NCI-H748 treated with DMSO at 0.1 percent for 48 hours (cell line): ENCODE measurements around the gene SMNDC1.
"Not testable (repeated sequence)": the region's sequence is repeated elsewhere in the genome, so short reads cannot be mapped to it uniquely, and the experiment has no call there.

Experiments
- DNase-seq: peaks from one replicate; lab custom pipeline; 2025; lab: John Stamatoyannopoulos, UW

The SMNDC1 gene

DNA sequence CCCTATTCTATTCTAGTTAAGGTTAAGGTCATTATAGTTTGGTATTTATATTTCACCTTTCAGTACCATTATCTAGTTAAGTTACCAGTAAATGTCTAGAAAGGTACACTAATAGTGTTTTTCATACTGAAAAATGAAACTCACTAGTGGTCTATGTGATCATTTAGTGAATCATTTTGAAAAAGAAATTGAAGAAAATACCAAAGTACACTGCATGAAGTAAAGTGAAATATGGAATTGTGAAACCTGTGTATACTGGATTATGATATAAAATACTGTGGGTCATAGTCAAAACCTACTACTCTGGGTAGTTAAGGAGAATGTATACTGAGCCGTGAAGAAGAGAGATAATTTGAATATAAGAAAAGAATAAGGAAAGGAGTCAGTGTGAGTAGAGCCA is 53.3 kb downstream of the SMNDC1 start:
- not testable (repeated sequence) for DNase-seq

DNA sequence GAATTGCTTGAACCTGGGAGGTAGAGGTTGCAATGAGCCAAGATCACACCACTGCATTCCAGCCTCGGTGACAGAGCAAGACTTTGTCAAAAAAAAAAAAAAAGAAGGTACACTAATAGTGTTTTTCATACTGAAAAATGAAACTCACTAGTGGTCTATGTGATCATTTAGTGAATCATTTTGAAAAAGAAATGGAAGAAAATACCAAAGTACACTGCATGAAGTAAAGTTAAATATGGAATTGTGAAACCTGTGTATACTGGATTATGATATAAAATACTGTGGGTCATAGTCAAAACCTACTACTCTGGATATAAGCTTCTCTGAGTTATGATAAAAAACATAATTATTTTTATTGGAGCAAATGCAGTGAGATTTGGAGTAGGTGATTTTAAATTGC is 55.2 kb downstream of the SMNDC1 start:
- DNase-seq = not testable (repeated sequence)

DNA sequence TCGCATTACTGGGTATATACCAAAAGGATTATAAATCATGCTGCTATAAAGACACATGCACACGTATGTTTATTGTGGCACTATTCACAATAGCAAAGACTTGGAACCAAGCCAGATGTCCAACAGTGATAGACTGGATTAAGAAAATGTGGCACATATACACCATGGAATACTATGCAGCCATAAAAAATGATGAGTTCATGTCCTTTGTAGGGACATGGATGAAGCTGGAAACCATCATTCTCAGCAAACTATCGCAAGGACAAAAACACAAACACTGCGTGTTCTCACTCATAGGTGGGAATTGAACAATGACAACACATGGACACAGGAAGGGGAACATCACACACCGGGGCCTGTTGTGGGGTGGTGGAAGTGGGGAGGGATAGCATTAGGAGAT is 56.9 kb downstream of the SMNDC1 start:
- DNase-seq = not testable (repeated sequence)

DNA sequence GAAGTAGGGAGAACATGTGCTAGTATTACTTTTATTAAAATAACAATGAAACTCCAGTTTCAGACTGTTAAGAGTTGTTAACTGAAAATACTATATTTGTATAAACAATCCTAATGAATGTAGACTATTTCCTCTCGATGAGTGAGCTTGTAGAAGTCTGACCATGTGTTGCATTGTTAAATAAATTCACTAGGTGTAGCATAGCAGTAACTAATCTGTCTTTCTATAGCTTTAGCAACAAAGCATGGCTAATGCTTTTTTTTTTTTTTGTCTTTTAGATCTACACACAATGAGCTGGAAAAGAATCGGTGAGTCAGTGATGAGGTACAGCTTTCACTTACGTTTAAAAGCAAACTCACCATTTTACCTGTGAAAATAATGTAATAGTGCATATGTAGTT is 60.2 kb downstream of the SMNDC1 start:
- DNase-seq = no peak

DNA sequence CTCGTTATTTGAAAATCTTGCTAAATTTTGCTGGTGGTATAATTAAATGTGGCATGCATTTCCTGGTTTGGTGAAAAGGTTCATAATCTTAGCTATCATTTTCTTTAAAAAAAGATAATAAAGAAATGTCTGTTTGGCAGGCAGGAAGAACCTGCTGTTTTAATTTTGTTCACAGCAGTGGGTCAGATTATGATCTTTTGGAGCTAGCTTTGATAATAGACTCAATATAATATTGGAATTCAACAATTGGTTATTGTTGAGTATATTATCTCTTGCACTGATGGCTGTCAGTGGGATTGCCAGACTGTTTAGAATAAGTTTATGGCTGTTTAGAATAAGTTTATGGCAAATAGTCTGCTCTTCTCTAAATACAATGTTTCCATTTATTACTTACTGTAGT is 62.2 kb downstream of the SMNDC1 start:
- no peak for DNase-seq

DNA sequence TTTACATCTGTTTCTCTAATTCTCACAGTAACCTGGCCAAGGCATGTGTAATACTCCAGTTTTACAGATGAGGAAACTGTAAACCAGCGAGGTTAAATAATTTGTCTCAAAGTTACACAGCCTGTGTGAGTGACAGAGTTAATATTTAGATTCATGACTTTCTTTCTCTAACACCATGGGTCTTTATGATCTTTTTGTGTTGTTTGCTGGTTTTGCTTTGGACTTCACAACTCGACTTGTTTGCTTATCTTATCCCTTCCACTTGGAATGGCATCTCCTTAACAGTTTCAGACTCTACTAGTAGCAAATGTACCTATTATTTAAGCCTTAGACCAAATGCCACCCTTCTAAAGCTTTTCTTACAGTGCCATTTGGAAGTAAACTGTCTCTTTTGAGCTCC is 62.9 kb downstream of the SMNDC1 start:
- DNase-seq = no peak

DNA sequence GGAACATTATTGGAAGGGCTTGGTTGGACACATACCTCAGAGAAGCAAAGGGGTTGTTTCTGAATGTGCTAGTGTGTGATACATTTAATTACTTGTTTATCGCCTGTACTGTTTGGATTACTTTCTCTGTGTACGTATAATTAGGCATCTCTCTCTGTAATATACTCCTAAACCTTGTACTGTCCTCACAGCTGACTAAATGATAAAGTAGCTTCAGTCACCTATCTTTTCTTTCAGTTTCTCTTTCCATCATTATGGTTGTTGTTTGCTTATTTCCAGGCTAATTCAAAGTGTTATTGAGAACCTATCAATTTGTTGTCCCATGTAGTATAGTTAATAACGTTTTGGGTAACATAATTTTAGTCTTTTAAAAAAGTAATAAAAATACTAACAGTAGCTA is 63.3 kb downstream of the SMNDC1 start:
- DNase-seq = no peak
